ENCODE results near the gene SLC6A18. TPM values are rescaled to one million over a fixed set of nuclear protein-coding genes. Genes with fewer than 3 reads are reported as not detected.

SLC6A18 gene
- total RNA-seq, 1 experiment from 2014 or later: not detected

DNA sequence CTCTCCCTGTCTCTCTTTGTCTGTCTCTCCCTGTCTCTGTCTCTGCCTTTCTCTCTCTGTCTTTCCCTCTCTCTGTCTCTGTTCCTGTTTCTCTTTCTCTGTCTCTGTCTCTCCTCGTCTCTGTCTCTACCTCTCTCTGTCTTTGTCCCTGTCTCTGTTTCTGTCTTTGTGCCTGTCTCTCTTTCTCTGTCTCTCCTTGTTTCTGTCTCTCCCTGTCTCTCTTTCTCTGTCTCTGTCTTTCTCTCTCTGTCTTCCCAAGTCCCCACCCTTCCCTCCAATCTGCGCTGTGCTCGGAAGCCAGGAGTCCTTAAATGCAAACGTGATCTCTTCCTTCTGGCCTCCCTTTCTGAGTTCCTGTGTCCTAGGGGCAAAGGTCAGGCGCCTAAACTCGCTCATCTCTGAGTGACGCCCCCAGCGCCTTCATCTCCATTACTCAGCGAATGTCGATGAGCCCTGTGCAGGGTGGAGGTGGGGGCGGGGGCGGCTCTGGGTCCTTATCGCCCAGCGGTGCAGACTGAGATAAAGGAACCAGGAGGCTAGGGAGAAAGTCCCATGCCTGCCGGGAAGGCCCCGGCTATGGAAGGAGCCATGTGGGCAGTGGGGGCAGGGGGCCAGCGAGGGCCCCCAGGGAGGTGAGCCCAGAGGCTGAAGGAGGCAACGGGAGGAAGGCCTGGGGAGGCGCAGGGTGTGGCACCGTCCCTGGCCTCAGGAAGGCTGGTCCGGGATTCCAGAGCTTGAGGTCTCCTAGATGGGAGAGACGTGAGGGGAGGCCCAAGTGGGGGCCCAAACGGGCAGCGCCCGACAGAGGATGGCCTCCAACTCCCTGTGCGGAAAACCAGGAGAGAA is 25.3 kb upstream of the SLC6A18 start:
- H3K27ac Mint-ChIP-seq (ENCODE audit: unreplicated experiment): no peak overlapping the region
- no peak overlapping the region for H3K4me3 Mint-ChIP-seq (ENCODE audit: low read depth, unreplicated experiment)
- TF ChIP-seq, protein P1, sequence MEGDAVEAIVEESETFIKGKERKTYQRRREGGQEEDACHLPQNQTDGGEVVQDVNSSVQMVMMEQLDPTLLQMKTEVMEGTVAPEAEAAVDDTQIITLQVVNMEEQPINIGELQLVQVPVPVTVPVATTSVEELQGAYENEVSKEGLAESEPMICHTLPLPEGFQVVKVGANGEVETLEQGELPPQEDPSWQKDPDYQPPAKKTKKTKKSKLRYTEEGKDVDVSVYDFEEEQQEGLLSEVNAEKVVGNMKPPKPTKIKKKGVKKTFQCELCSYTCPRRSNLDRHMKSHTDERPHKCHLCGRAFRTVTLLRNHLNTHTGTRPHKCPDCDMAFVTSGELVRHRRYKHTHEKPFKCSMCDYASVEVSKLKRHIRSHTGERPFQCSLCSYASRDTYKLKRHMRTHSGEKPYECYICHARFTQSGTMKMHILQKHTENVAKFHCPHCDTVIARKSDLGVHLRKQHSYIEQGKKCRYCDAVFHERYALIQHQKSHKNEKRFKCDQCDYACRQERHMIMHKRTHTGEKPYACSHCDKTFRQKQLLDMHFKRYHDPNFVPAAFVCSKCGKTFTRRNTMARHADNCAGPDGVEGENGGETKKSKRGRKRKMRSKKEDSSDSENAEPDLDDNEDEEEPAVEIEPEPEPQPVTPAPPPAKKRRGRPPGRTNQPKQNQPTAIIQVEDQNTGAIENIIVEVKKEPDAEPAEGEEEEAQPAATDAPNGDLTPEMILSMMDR (IDR thresholded peaks at IDR 0.05; ENCODE audit: unreplicated experiment): no peak
- no peaks in the 10 kb centered on the region for H3K4me1 Mint-ChIP-seq (ENCODE audit: low read depth, unreplicated experiment)
- no peaks in the 10 kb centered on the region for H3K9me3 Mint-ChIP-seq (ENCODE audit: low read depth, unreplicated experiment)
- no peak for DNase-seq
- H3K27me3 Mint-ChIP-seq (ENCODE audit: unreplicated experiment): peaks cover 14% of the 10 kb centered on the region
- no TSS peak for BruUV-seq (replicated peaks)
- H3K36me3 Mint-ChIP-seq (ENCODE audit: insufficient read depth, unreplicated experiment): no peaks in the 10 kb centered on the region
- intact Hi-C loops (cut with micrococcal nuclease; ENCODE audit: unreplicated experiment): loop anchor here (10.0 kb wide), 1 partner anchor 155 kb away; no protein-coding TSS in a partner anchor
- CTCF ChIA-PET: no interaction called here

DNA sequence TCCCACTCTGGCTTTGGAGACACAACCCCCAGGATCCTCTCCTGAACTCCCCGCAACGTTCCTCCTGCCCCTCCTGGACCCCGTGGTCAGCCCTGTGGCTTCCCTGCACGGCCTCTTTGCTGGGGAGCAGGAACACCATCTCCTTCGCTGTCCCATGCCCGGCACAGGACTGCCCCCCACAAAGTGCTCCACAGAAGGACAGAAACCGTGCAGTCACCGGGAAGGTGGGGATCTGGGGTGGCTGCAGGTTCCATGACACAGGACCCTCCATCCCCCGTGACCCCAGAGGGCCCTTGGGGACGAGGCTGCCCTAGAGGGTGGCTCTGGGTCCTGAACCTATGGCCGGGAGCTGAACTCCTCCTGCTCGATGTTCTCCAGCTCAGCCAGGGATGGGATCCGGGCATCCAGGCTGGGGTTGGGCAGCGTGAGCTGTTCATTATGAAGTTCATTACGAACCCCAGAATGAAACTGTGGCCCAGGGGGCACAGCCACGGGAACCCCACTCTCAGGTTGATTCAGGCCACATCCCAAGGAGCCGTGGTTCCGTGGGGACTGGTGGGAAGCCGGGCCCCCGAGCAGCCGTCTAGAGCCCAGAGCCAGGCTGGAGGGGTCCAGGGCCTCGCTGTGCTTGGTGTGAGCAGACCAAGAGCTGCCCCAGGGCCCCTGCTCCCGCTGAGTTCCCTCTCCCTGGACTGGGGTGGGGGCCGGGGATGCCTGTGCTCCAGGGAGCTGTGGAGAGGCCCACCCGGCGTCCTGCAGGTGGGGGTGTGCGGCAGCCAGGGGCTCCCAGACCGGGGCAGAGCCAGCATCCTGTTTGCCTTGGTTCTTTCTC is 24.5 kb upstream of the SLC6A18 start:
- CTCF ChIA-PET: interaction anchor here (0.5 kb wide), 1 partner anchor 563 kb away, joined by 3 read pairs; no protein-coding TSS in a partner anchor
- Mint-ChIP-seq H3K36me3 (ENCODE audit: insufficient read depth, unreplicated experiment) (no peaks in the 10 kb centered on the region), H3K9me3 (ENCODE audit: low read depth, unreplicated experiment) (no peaks in the 10 kb centered on the region), H3K4me3 (ENCODE audit: low read depth, unreplicated experiment) (no peak overlapping the region), H3K27me3 (ENCODE audit: unreplicated experiment) (peaks cover 22% of the 10 kb centered on the region), H3K27ac (ENCODE audit: unreplicated experiment) (no peak overlapping the region), H3K4me1 (ENCODE audit: low read depth, unreplicated experiment) (no peaks in the 10 kb centered on the region)
- BruUV-seq (replicated peaks): no TSS peak
- TF ChIP-seq, protein P1 (IDR thresholded peaks at IDR 0.05; ENCODE audit: unreplicated experiment): no peak
- intact Hi-C loops (cut with micrococcal nuclease; ENCODE audit: unreplicated experiment): loop anchor here (10.0 kb wide), 1 partner anchor 154 kb away; no protein-coding TSS in a partner anchor
- no peak for DNase-seq

DNA sequence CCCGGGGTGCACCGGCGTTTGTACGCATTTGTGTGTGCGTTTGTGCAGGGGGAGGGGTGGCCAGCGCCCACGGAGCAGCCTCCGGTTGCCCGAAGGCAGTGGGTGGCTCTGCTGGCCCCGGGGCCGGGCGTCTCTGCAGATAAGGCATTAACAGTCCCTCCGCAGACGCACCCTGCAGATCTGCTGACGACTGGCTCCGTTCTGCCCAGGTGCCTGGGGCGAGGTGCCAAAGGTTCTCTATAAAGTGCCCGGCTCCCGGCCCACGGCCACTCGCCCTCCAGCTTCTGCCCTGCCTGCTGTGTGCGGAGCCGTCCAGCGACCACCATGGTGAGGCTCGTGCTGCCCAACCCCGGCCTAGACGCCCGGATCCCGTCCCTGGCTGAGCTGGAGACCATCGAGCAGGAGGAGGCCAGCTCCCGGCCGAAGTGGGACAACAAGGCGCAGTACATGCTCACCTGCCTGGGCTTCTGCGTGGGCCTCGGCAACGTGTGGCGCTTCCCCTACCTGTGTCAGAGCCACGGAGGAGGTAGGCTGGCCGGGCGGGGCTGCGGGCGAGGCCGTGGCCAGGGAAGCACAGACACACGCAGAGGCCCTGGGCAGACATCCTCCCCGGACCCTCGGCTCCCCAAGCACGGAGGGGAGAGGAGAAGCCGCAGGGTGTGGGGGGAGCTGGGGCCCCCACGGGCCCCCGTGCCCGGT is 23.7 kb upstream of the SLC6A18 start, which contains the start of gene SLC6A19:
TSS of gene SLC6A19 (plus strand) at position 269 of the 699 bp plus-strand sequence. CDS start at position 325, 56 bp downstream.
- no peak for DNase-seq
- H3K4me1 Mint-ChIP-seq (ENCODE audit: low read depth, unreplicated experiment): no peaks in the 10 kb centered on the region
- H3K4me3 Mint-ChIP-seq (ENCODE audit: low read depth, unreplicated experiment): no peak within 1 kb of the TSS
- H3K27me3 Mint-ChIP-seq (ENCODE audit: unreplicated experiment): peaks cover 26% of the 10 kb centered on the region
- H3K9me3 Mint-ChIP-seq (ENCODE audit: low read depth, unreplicated experiment): no peaks in the 10 kb centered on the region
- no peak within 1 kb of the TSS for H3K27ac Mint-ChIP-seq (ENCODE audit: unreplicated experiment)
- H3K36me3 Mint-ChIP-seq (ENCODE audit: insufficient read depth, unreplicated experiment): no peaks in the 10 kb centered on the region
- CTCF ChIA-PET: interaction anchor here (0.5 kb wide), 1 partner anchor 562 kb away, joined by 3 read pairs; no protein-coding TSS in a partner anchor
- intact Hi-C loops (cut with micrococcal nuclease; ENCODE audit: unreplicated experiment): loop anchor here (10.0 kb wide), 1 partner anchor 153 kb away; no protein-coding TSS in a partner anchor
- no TSS peak for BruUV-seq (replicated peaks)
- TF ChIP-seq, protein P1 (IDR thresholded peaks at IDR 0.05; ENCODE audit: unreplicated experiment): no peak
